Thymus (tissue), 11 donors: Measurements from ENCODE around the gene PPOX. TPM values are rescaled to one million over a fixed set of nuclear protein-coding genes. Genes with fewer than 3 reads are reported as not detected.
A peak's percentile ranks its signal among the peaks of the same experiment; 100 is the strongest.

Experiments used
- DNase-seq, 9 donors: peaks; one replicate each; pipeline ENCODE4 v3.0.0-alpha.2; 2013; ENCODE audit warnings: low spot score in 9 of 9, low read depth in 6 of 9, missing footprints in 1 of 9
- H3K27ac ChIP-seq, 2 donors: one replicate each; pipeline ENCODE4 v1.5.1; 2013; ENCODE audit warnings: control low read depth in 1 of 2, low read depth in 1 of 2, low read length in 1 of 2, mild to moderate bottlenecking in 1 of 2, moderate library complexity in 1 of 2
- H3K27me3 ChIP-seq, 2 donors: one replicate each; pipeline ENCODE4 v1.5.1; 2013; ENCODE audit warnings: low read length in 1 of 2; ENCODE audit not compliant: control insufficient read depth in 2 of 2, insufficient read depth in 1 of 2
- H3K36me3 ChIP-seq, 2 donors: one replicate each; pipeline ENCODE4 v1.5.1; 2013; ENCODE audit warnings: low read length in 1 of 2, mild to moderate bottlenecking in 1 of 2, moderate library complexity in 1 of 2; ENCODE audit not compliant: control insufficient read depth in 2 of 2, insufficient read depth in 2 of 2
- H3K4me1 ChIP-seq, 2 donors: one replicate each; pipeline ENCODE4 v1.5.1; 2013; ENCODE audit warnings: low read length in 2 of 2; ENCODE audit not compliant: control insufficient read depth in 2 of 2, insufficient read depth in 2 of 2
- H3K4me3 ChIP-seq, 2 donors: one replicate each; pipeline ENCODE4 v1.5.1; 2013; ENCODE audit warnings: low read length in 2 of 2, control low read depth in 1 of 2, mild to moderate bottlenecking in 1 of 2
- H3K9me3 ChIP-seq, 2 donors: one replicate each; pipeline ENCODE4 v1.5.1; 2013; ENCODE audit warnings: low read length in 1 of 2, mild to moderate bottlenecking in 1 of 2; ENCODE audit not compliant: control insufficient read depth in 2 of 2, insufficient read depth in 1 of 2
- WGBS: extraction: QIAGEN DNeasy Blood & Tissue Kit; methylation state at CpG from one replicate; pipeline ENCODE4 v1.1.7; 2013; 5-methylcytosine and 5-hydroxymethylcytosine counted together
- polyA plus RNA-seq: library from polyadenylated mRNA; stranded (reverse); fragments of 200-250 nt; gene quantifications from one replicate; pipeline ENCODE4 v1.2.3, GENCODE V29; 2013
- total RNA-seq: library from RNA; stranded (reverse); fragments of 120-200 nt; gene quantifications from one replicate; pipeline ENCODE4 v1.2.4, GENCODE V29; 2013
- donor health status: healthy.

PPOX gene
- total and polyA plus RNA-seq, 2 donors, result 19.9 to 50.4 TPM

GRCh38 chr1:161207173-161207572, 40.9 kb downstream of the PPOX start:
- Histone ChIP-seq H3K9me3 (no peaks in the 10 kb centered on the region), H3K27me3 (no peaks in the 10 kb centered on the region), H3K4me1 (peaks cover 12 to 13% of the 10 kb centered on the region in 2 donors), H3K27ac (no peak overlapping the region), H3K36me3 (peaks cover 52 to 63% of the 10 kb centered on the region in 2 donors), H3K4me3 (no peak overlapping the region)
- DNase-seq, result no peak
- 94% methylated on average over 8 of the region's 8 CpGs for WGBS

GRCh38 chr1:161209790-161210409, 43.7 kb downstream of the PPOX start:
- H3K36me3 ChIP-seq, result peaks cover 72 to 80% of the 10 kb centered on the region in 2 donors
- H3K9me3 ChIP-seq, result no peaks in the 10 kb centered on the region
- H3K27me3 ChIP-seq, result no peaks in the 10 kb centered on the region
- WGBS, result 68% methylated on average over 11 of the region's 11 CpGs
- DNase-seq, result peak in 5 of 9 donors; percentile 40 to 78 (median 53)
- H3K27ac ChIP-seq, result no peak overlapping the region
- no peak overlapping the region for H3K4me3 ChIP-seq
- peaks cover 0 to 6% of the 10 kb centered on the region in 2 donors for H3K4me1 ChIP-seq

GRCh38 chr1:161214369-161214768, 48.1 kb downstream of the PPOX start:
- WGBS, result 97% methylated on average over 9 of the region's 9 CpGs
- Histone ChIP-seq H3K36me3 (peaks cover 49 to 55% of the 10 kb centered on the region in 2 donors), H3K27me3 (no peaks in the 10 kb centered on the region), H3K4me3 (no peak overlapping the region), H3K27ac (no peak overlapping the region), H3K4me1 (peaks cover 0 to 31% of the 10 kb centered on the region in 2 donors), H3K9me3 (no peaks in the 10 kb centered on the region)
- no peak for DNase-seq

GRCh38 chr1:161215076-161215475, 48.9 kb downstream of the PPOX start, which contains the start of gene FCER1G:
Gene FCER1G, plus strand, starts transcription at chr1:161215295. Its CDS starts 27 bp downstream, at chr1:161215322.
- Histone ChIP-seq H3K4me1 (peaks cover 0 to 26% of the 10 kb centered on the region in 2 donors), H3K27ac (peak within 1 kb of the TSS; percentile 22 to 34), H3K36me3 (peaks cover 42 to 48% of the 10 kb centered on the region in 2 donors), H3K27me3 (no peaks in the 10 kb centered on the region), H3K9me3 (no peaks in the 10 kb centered on the region), H3K4me3 (no peak within 1 kb of the TSS)
- 25% methylated on average over 10 of the region's 10 CpGs for WGBS
- no peak for DNase-seq

GRCh38 chr1:161216945-161217712, 50.9 kb downstream of the PPOX start:
- no peak overlapping the region for H3K4me3 ChIP-seq
- peak overlapping the region in 1 of 2 donors; percentile 6 for H3K27ac ChIP-seq
- peaks cover 24 to 28% of the 10 kb centered on the region in 2 donors for H3K36me3 ChIP-seq
- no peaks in the 10 kb centered on the region for H3K27me3 ChIP-seq
- H3K4me1 ChIP-seq, result peaks cover 0 to 26% of the 10 kb centered on the region in 2 donors
- H3K9me3 ChIP-seq, result no peaks in the 10 kb centered on the region
- WGBS, result 85% methylated on average over 7 of the region's 7 CpGs
- DNase-seq, result no peak

GRCh38 chr1:161217831-161218230, 51.6 kb downstream of the PPOX start:
- Histone ChIP-seq H3K4me3 (no peak overlapping the region), H3K4me1 (peaks cover 0 to 26% of the 10 kb centered on the region in 2 donors)
- 78% methylated on average over 6 of the region's 6 CpGs for WGBS

GRCh38 chr1:161218301-161219077, 52.3 kb downstream of the PPOX start:
- no peak overlapping the region for H3K4me3 ChIP-seq
- 78% methylated on average over 8 of the region's 8 CpGs for WGBS
- H3K36me3 ChIP-seq, result peaks cover 10 to 16% of the 10 kb centered on the region in 2 donors
- H3K9me3 ChIP-seq, result no peaks in the 10 kb centered on the region
- no peaks in the 10 kb centered on the region for H3K27me3 ChIP-seq
- H3K4me1 ChIP-seq, result peaks cover 0 to 26% of the 10 kb centered on the region in 2 donors
- DNase-seq, result peak in 1 of 9 donors; percentile 50
- peak overlapping the region; percentile 37 to 79 for H3K27ac ChIP-seq

More at GRCh38 chr1:161217831-161218230, 51.6 kb downstream of the PPOX start:
- H3K27me3 ChIP-seq, result no peaks in the 10 kb centered on the region
- no peak for DNase-seq
- peaks cover 17 to 22% of the 10 kb centered on the region in 2 donors for H3K36me3 ChIP-seq
- peak overlapping the region; percentile 6 to 79 for H3K27ac ChIP-seq
- no peaks in the 10 kb centered on the region for H3K9me3 ChIP-seq

- Histone ChIP-seq H3K9me3 (no peaks in the 10 kb centered on the region), H3K27ac (peak overlapping the region in 1 of 2 donors; percentile 37), H3K36me3 (peaks cover 2 to 8% of the 10 kb centered on the region in 2 donors), H3K27me3 (no peaks in the 10 kb centered on the region), H3K4me1 (peaks cover 0 to 26% of the 10 kb centered on the region in 2 donors), H3K4me3 (no peak overlapping the region)
- no peak for DNase-seq
- WGBS, result 94% methylated on average over 5 of the region's 5 CpGs
These were observed 53.1 kb downstream of the PPOX start for GRCh38 chr1:161219078-161219892.
